HL-60 (cell line): ENCODE measurements around the gene ACOXL.

Experiments used
- DNase-seq, 2 experiments: peaks; one replicate each; pipeline ENCODE4 v3.0.0-alpha.2; 2010 to 2020; ENCODE audit warnings: low read depth in 1 of 2, low spot score in 1 of 2
- H3K27ac ChIP-seq: fragments of 250-450 bp; sonication (Bioruptor Pico); replicated peaks from 2 replicates; pipeline ENCODE4 v1.5.1; 2020; ENCODE audit warnings: mild to moderate bottlenecking, moderate library complexity
- H3K27me3 ChIP-seq: fragments of 250-450 bp; sonication (Bioruptor Pico); 2 replicates; pipeline ENCODE4 v1.5.1; 2021; ENCODE audit warnings: mild to moderate bottlenecking, moderate library complexity; ENCODE audit not compliant: insufficient read depth, poor library complexity, severe bottlenecking
- H3K4me3 ChIP-seq: replicated peaks from 2 replicates; pipeline ENCODE4 v1.5.1; 2011; ENCODE audit warnings: mild to moderate bottlenecking, control low read depth, low read length; ENCODE audit not compliant: insufficient read depth
- GABPA ChIP-seq: IDR thresholded peaks from 2 replicates; pipeline ENCODE4 v1.6.1; 2012; ENCODE audit warnings: low read depth
- POLR2AphosphoS5 ChIP-seq: IDR thresholded peaks from 2 replicates; pipeline ENCODE4 v1.6.1; 2012; ENCODE audit warnings: low read depth
- SPI1 ChIP-seq: IDR thresholded peaks from 2 replicates; pipeline ENCODE4 v1.6.1; 2012; ENCODE audit warnings: low read depth, mild to moderate bottlenecking, borderline replicate concordance
- TF ChIP-seq, protein P1 (sequence below): IDR thresholded peaks from 2 replicates; pipeline ENCODE4 v1.6.1; 2012; ENCODE audit warnings: low read depth; ENCODE audit not compliant: insufficient replicate concordance
- TF ChIP-seq, protein P2 (sequence below): IDR thresholded peaks from one replicate; pipeline ENCODE4 v1.5.1; 2011; ENCODE audit warnings: low read length, control low read depth, inconsistent platforms; ENCODE audit not compliant: insufficient read depth

ACOXL gene

DNA sequence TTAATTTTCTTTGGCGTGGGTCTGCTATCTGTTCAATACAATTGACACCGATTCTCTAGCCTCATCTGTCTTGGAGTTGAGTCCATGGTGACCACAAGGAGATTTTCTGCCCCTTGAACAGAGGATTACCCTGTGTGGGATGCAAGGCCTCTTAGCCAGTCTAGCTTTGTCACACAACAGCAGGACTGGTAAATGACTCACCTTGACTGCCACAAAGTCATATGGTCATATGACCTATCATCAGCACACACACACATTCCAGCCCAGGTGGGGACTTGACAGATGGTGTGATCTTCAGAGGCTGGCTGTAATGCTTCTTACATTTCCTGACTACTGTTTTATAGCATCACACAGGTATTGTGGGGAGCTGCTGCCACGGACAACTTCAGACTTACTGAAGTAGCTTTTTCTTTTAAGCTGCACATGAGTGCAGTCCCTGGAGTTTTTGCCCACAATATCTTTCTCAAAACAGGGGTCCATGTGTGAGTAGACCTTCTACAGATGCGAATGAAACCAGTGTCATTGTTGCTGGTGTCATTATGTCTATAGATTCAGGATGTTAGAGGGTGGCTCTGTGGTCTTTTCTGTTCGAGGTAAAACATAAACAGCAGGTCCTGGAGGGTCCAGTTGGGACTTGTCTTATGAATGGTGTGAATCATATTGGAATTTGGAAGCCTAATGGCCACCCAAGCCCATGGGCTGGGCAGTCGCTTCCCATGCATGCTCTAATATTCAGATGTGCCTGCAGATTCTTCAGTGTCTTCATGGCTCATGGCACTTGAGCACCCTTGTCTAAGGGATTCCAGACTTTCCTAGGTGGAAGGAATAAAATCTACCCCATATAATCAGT lies 18.6 kb upstream of the ACOXL start:
- no peak overlapping the region for H3K4me3 ChIP-seq
- TF ChIP-seq, protein P1, sequence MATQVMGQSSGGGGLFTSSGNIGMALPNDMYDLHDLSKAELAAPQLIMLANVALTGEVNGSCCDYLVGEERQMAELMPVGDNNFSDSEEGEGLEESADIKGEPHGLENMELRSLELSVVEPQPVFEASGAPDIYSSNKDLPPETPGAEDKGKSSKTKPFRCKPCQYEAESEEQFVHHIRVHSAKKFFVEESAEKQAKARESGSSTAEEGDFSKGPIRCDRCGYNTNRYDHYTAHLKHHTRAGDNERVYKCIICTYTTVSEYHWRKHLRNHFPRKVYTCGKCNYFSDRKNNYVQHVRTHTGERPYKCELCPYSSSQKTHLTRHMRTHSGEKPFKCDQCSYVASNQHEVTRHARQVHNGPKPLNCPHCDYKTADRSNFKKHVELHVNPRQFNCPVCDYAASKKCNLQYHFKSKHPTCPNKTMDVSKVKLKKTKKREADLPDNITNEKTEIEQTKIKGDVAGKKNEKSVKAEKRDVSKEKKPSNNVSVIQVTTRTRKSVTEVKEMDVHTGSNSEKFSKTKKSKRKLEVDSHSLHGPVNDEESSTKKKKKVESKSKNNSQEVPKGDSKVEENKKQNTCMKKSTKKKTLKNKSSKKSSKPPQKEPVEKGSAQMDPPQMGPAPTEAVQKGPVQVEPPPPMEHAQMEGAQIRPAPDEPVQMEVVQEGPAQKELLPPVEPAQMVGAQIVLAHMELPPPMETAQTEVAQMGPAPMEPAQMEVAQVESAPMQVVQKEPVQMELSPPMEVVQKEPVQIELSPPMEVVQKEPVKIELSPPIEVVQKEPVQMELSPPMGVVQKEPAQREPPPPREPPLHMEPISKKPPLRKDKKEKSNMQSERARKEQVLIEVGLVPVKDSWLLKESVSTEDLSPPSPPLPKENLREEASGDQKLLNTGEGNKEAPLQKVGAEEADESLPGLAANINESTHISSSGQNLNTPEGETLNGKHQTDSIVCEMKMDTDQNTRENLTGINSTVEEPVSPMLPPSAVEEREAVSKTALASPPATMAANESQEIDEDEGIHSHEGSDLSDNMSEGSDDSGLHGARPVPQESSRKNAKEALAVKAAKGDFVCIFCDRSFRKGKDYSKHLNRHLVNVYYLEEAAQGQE, result no peak
- TF ChIP-seq SPI1 (no peak), GABPA (no peak), POLR2AphosphoS5 (no peak)
- TF ChIP-seq, protein P2, sequence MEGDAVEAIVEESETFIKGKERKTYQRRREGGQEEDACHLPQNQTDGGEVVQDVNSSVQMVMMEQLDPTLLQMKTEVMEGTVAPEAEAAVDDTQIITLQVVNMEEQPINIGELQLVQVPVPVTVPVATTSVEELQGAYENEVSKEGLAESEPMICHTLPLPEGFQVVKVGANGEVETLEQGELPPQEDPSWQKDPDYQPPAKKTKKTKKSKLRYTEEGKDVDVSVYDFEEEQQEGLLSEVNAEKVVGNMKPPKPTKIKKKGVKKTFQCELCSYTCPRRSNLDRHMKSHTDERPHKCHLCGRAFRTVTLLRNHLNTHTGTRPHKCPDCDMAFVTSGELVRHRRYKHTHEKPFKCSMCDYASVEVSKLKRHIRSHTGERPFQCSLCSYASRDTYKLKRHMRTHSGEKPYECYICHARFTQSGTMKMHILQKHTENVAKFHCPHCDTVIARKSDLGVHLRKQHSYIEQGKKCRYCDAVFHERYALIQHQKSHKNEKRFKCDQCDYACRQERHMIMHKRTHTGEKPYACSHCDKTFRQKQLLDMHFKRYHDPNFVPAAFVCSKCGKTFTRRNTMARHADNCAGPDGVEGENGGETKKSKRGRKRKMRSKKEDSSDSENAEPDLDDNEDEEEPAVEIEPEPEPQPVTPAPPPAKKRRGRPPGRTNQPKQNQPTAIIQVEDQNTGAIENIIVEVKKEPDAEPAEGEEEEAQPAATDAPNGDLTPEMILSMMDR, result no peak
- no peak for DNase-seq
- H3K27ac ChIP-seq, result no peak overlapping the region
- no peaks in the 10 kb centered on the region for H3K27me3 ChIP-seq

DNA sequence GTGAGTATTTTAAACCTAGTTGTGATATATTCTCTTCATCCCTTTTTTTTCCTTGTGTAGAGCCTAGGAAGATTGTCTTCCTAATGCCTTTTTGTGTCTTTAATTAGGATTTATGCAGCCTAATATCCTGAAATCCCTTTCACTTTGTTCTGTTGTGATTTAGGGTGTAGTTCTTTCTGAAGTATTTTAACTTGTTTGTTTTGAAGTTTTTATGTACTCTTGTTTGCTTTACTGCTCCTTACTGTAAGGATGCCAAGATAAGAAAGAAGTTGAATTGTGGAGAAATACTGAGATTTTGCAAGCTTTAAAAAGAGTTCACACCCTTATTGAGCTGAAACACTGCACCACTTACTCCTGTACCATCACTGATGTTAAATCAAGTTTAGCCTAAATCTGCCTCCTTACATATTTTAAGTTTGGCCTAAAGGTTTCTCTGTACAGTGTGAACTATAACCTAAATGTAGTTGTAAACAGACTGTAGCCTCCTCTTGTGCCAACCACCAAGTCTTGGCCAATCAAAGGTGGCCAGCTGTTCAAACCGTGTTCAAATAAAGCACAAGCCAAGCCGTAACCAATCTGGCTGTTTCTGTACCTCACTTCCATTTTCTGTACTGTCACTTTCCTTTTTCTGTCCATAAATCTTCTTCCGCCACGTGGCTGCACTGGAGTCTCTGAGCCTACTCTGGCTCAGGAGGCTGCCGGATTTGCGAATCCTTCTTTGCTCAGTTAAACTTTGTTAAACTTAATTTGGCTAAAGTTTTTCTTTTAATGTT lies 17.7 kb upstream of the ACOXL start:
- TF ChIP-seq, protein P1, result no peak
- no peak for TF ChIP-seq SPI1
- TF ChIP-seq GABPA, result no peak
- TF ChIP-seq, protein P2, result no peak
- no peak for TF ChIP-seq POLR2AphosphoS5
- H3K27ac ChIP-seq, result no peak overlapping the region
- no peak for DNase-seq
- no peak overlapping the region for H3K4me3 ChIP-seq
- H3K27me3 ChIP-seq, result no peaks in the 10 kb centered on the region

GRCh38 chr2:110716959-110717645 lies 15.3 kb upstream of the ACOXL start:
- TF ChIP-seq GABPA (no peak), POLR2AphosphoS5 (no peak)
- TF ChIP-seq, protein P2, result no peak
- H3K27me3 ChIP-seq, result no peaks in the 10 kb centered on the region
- DNase-seq, result no peak
- no peak overlapping the region for H3K27ac ChIP-seq
- H3K4me3 ChIP-seq, result no peak overlapping the region
